Posterior cingulate gyrus (tissue), 11 donors: ENCODE results near the gene SEC24B.
"Not testable (repeated sequence)": the region's sequence is repeated elsewhere in the genome, so short reads cannot be mapped to it uniquely, and the experiment has no call there.

Experiments
- DNase-seq, 10 donors: peaks; one replicate each; pipeline versions ENCODE4 v3.0.0 to v3.0.0-alpha.2; 2020 to 2021; ENCODE audit warnings: mixed read lengths in 3 of 10
- intact Hi-C: fragments of 100-400 bp; cut with DNase I; formaldehyde crosslinking; loops from one replicate; pipeline ENCODE4 v1.15.1; 2023

SEC24B gene

GRCh38 chr4:109495514-109495913, 61.9 kb downstream of the SEC24B start:
- no peak for DNase-seq
- intact Hi-C loops: no loop called here

GRCh38 chr4:109496875-109497274, 63.3 kb downstream of the SEC24B start:
- intact Hi-C loops: no loop called here
- DNase-seq: no peak

GRCh38 chr4:109497511-109497910, 63.9 kb downstream of the SEC24B start:
- intact Hi-C loops: no loop called here
- no peak for DNase-seq

- intact Hi-C loops: no loop called here
- no peak for DNase-seq
These were observed 65.9 kb downstream of the SEC24B start for GRCh38 chr4:109499513-109499912.

GRCh38 chr4:109506890-109507289, 73.3 kb downstream of the SEC24B start:
- intact Hi-C loops: no loop called here
- no peak for DNase-seq

GRCh38 chr4:109510687-109511086, 77.1 kb downstream of the SEC24B start:
- DNase-seq: no peak
- intact Hi-C loops: no loop called here

- intact Hi-C loops: no loop called here
- DNase-seq: no peak
These were observed 77.8 kb downstream of the SEC24B start for GRCh38 chr4:109511414-109511813.

- intact Hi-C loops, DNase-seq: not testable (repeated sequence)
These were observed 79.8 kb downstream of the SEC24B start for GRCh38 chr4:109513368-109513767.

- intact Hi-C loops: no loop called here
- no peak for DNase-seq
These were observed 98.6 kb downstream of the SEC24B start for GRCh38 chr4:109532182-109532581.

- DNase-seq: no peak
- intact Hi-C loops: no loop called here
These were observed 111.8 kb downstream of the SEC24B start for GRCh38 chr4:109545401-109545800.

- intact Hi-C loops: no loop called here
- no peak for DNase-seq
These were observed 113.8 kb downstream of the SEC24B start for GRCh38 chr4:109547394-109547793.

- DNase-seq: no peak
- intact Hi-C loops: no loop called here
These were observed 115.0 kb downstream of the SEC24B start for GRCh38 chr4:109548655-109549054.

GRCh38 chr4:109552237-109552636, 118.6 kb downstream of the SEC24B start:
- intact Hi-C loops: no loop called here
- DNase-seq: no peak

GRCh38 chr4:109553130-109553529, 119.5 kb downstream of the SEC24B start:
- intact Hi-C loops: no loop called here
- no peak for DNase-seq

- intact Hi-C loops: no loop called here
- DNase-seq: no peak
These were observed 121.4 kb downstream of the SEC24B start for GRCh38 chr4:109554971-109555370.

- intact Hi-C loops: no loop called here
- peak in 1 of 10 donors; percentile 75 for DNase-seq
These were observed 123.8 kb downstream of the SEC24B start for GRCh38 chr4:109557433-109557832.

GRCh38 chr4:109558095-109558494, 124.5 kb downstream of the SEC24B start:
- intact Hi-C loops, DNase-seq: not testable (repeated sequence)

- peak in 2 of 10 donors; percentile 3 to 83 for DNase-seq
- intact Hi-C loops: no loop called here
These were observed 126.0 kb downstream of the SEC24B start for GRCh38 chr4:109559625-109559982.

- DNase-seq: peak; percentile 49 to 95 (median 68)
- intact Hi-C loops: loop anchor here (2.0 kb wide), 1 partner anchor 127 kb away; the partner anchor contains the start of gene SEC24B
These were observed 126.5 kb downstream of the SEC24B start, which contains the start of gene MCUB for GRCh38 chr4:109559983-109560686. Gene MCUB, plus strand, starts transcription at chr4:109560246. Its CDS starts 92 bp downstream, at chr4:109560338.

- peak in 6 of 10 donors; percentile 11 to 88 (median 25) for DNase-seq
- intact Hi-C loops: loop anchor here (2.0 kb wide), 1 partner anchor 128 kb away; the partner anchor contains the start of gene SEC24B
These were observed 127.3 kb downstream of the SEC24B start for GRCh38 chr4:109560687-109561461.

- DNase-seq: no peak
- intact Hi-C loops: no loop called here
These were observed 129.0 kb downstream of the SEC24B start for GRCh38 chr4:109562457-109563239.
